Muscle of leg (tissue), 11 donors: ENCODE results near the gene AKT1S1. TPM values are rescaled to one million over a fixed set of nuclear protein-coding genes. Genes with fewer than 3 reads are reported as not detected.

Source experiments
- DNase-seq: peaks from one replicate; pipeline ENCODE4 v3.0.0; 2013
- H3K27ac ChIP-seq: one replicate; pipeline ENCODE4 v1.5.1; 2013; ENCODE audit warnings: mild to moderate bottlenecking, low read length, control low read depth
- H3K27me3 ChIP-seq: one replicate; pipeline ENCODE4 v1.6.1; 2013; ENCODE audit warnings: low read length; ENCODE audit not compliant: control insufficient read depth, insufficient read depth
- H3K36me3 ChIP-seq: one replicate; pipeline ENCODE4 v1.6.1; 2013; ENCODE audit warnings: low read length; ENCODE audit not compliant: control insufficient read depth, insufficient read depth
- H3K4me1 ChIP-seq: one replicate; pipeline ENCODE4 v1.6.1; 2013; ENCODE audit warnings: low read length; ENCODE audit not compliant: control insufficient read depth, insufficient read depth
- H3K4me3 ChIP-seq: one replicate; pipeline ENCODE4 v1.5.1; 2013; ENCODE audit warnings: low read length, control low read depth
- H3K9me3 ChIP-seq: replicated peaks from 2 replicates; pipeline ENCODE4 v1.6.1; 2013; ENCODE audit warnings: low read depth, low read length; ENCODE audit not compliant: control insufficient read depth
- WGBS: methylation state at CpG from one replicate; pipeline ENCODE4 v1.1.5; 2013; ENCODE audit warnings: missing lambda C conversion rate; ENCODE audit not compliant: insufficient coverage; 5-methylcytosine and 5-hydroxymethylcytosine counted together
- polyA plus RNA-seq, 8 donors: library from polyadenylated mRNA; unstranded; fragments of 120-200 nt; gene quantifications; one replicate each; pipeline versions ENCODE4 v1.2.1 to v1.2.3, GENCODE V29; 2013; ENCODE audit warnings: inconsistent platforms in 1 of 8, low replicate concordance in 1 of 8; ENCODE audit not compliant: insufficient read length in 8 of 8, insufficient read depth in 1 of 8
- total RNA-seq: library from RNA; stranded (reverse); fragments of 120-200 nt; gene quantifications from one replicate; pipeline ENCODE4 v1.2.4, GENCODE V29; 2013

The AKT1S1 gene
- total and polyA plus RNA-seq, 9 donors, result 6.7 to 42.3 (median 40.1) TPM

DNA sequence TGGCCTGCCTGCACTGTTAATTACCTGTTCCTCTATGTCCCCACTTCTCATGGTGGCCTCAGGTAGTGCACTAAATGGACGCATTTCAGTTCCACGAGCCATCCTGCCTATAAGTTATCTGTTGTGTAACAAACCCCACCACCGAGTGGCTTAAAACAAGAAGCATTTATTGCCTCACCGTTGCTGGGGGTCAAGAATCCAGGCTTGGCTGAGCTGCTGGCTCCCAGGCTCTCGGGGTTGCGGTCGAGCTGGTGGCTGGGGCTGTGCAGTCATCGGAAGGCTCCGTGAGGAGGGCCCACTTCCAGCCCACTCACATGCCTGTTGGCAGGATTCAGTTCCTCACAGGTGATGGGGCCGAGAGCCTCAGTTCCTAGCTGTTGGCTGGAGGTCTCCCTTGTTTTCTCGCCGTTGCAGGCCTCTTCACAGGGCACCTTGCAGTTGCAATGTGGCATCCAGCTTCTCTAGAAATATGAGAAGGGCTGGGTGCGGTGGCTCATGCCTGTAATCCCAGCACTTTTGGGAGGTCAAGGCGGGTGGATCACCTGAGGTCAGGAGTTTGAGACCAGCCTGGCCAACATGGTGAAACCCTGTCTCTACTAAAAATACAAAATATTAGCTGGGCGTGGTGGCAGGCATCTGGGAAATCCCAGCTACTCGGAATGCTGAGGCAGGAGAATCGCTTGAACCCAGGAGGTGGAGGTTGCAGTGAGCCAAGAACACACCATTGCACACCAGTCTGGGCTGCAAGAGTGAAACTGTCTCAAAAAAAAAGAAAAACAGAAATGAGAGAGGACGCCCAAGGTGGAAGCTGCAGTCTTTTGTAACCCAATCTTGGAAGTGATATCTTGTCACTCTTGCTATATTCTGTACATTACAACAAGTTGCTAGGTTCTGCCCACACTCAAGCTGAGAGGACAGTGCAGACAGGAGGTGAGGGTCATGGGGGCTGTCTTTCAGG is 32.7 kb downstream of the AKT1S1 start:
- Histone ChIP-seq H3K36me3 (peaks cover 22% of the 10 kb centered on the region), H3K4me3 (no peak overlapping the region), H3K27me3 (no peaks in the 10 kb centered on the region), H3K27ac (no peak overlapping the region), H3K9me3 (peaks cover 6% of the 10 kb centered on the region), H3K4me1 (peaks cover 10% of the 10 kb centered on the region)
- WGBS, result 74% methylated on average over 12 of the region's 18 CpGs
- DNase-seq, result no peak

- Histone ChIP-seq H3K27me3 (no peaks in the 10 kb centered on the region), H3K4me3 (no peak overlapping the region), H3K4me1 (peaks cover 10% of the 10 kb centered on the region), H3K9me3 (no peaks in the 10 kb centered on the region), H3K36me3 (peaks cover 30% of the 10 kb centered on the region), H3K27ac (no peak overlapping the region)
- WGBS, result 100% methylated on average over 1 of the region's 3 CpGs
- DNase-seq, result no peak
Observed at GRCh38 chr19:49843265-49843664, 33.9 kb downstream of the AKT1S1 start.

DNA sequence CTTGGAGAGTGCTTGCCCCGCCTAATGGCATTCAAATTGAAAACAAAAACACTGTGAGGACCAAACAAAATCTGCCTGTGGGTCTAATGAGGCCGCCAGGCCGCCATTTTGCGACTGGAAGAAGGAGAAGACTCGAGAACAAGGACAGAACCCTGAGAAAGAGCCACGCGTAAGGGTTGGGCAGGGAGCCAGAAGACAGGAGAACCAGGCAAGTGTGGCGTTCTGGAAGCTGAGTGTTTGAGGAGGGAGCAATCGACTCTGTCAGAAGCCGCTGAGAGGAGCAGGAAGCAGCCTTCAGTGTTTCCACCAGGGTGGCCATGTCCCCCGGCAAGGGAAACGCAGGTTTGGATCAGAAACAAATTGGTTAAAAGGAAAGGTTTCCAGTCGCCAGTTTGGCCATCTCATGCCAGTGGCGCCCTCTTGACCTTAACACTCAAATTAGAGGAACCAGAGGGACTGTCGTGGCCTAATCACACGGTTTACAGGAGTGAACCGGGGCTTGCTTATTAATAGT is 36.4 kb downstream of the AKT1S1 start:
- DNase-seq, result no peak
- peaks cover 10% of the 10 kb centered on the region for H3K4me1 ChIP-seq
- H3K27ac ChIP-seq, result no peak overlapping the region
- H3K4me3 ChIP-seq, result no peak overlapping the region
- peaks cover 55% of the 10 kb centered on the region for H3K36me3 ChIP-seq
- no peaks in the 10 kb centered on the region for H3K9me3 ChIP-seq
- no peaks in the 10 kb centered on the region for H3K27me3 ChIP-seq
- WGBS, result 87% methylated on average over 11 of the region's 17 CpGs

DNA sequence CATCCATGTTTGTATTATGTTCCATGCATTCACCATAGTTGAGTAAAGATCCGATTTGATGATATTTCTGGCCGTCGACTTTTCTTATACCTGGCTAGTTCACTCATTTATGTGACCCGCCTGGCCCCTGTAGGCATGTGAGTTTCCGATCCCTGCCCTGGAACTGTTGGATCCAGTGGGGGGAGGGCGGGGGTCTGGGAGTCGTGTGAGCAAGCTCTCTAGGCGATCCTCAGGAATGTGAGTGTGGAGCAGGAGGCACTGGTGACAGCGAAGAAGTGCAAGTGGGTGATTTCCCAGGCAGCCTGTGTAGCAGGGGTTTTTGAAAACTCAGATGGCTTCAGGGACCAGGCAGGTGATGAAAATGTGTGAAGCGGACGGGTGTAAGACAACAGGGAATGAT is 36.8 kb downstream of the AKT1S1 start:
- DNase-seq, result no peak
- WGBS, result 88% methylated on average over 8 of the region's 11 CpGs
- H3K27me3 ChIP-seq, result no peaks in the 10 kb centered on the region
- H3K27ac ChIP-seq, result no peak overlapping the region
- peaks cover 60% of the 10 kb centered on the region for H3K36me3 ChIP-seq
- H3K9me3 ChIP-seq, result no peaks in the 10 kb centered on the region
- peaks cover 10% of the 10 kb centered on the region for H3K4me1 ChIP-seq
- H3K4me3 ChIP-seq, result no peak overlapping the region

DNA sequence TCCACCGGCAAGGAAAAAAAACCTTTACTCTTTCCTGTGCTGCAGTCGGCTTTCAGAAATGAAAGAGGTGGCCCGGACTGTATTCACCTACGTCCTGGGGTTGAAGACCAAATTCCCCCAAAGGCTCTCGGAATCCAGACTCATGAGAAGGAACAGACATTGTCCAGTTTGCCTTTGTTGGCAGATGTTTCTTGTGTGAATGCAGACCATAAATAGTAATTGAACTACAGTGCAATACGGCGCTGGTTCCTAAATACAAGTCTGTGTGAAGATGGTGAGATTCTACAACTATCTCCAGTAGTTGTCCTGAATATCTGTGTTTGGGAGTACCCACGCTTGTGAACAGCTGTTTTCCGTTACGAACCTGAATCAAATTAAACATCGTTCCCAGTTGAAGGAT is 37.4 kb downstream of the AKT1S1 start:
- Histone ChIP-seq H3K27me3 (no peaks in the 10 kb centered on the region), H3K36me3 (peaks cover 66% of the 10 kb centered on the region), H3K9me3 (no peaks in the 10 kb centered on the region), H3K4me1 (peaks cover 11% of the 10 kb centered on the region), H3K27ac (no peak overlapping the region), H3K4me3 (no peak overlapping the region)
- no peak for DNase-seq
- 92% methylated on average over 6 of the region's 11 CpGs for WGBS

GRCh38 chr19:49838885-49839588 is 38.1 kb downstream of the AKT1S1 start:
- WGBS, result 91% methylated on average over 15 of the region's 18 CpGs
- Histone ChIP-seq H3K9me3 (no peaks in the 10 kb centered on the region), H3K27me3 (no peaks in the 10 kb centered on the region), H3K4me3 (no peak overlapping the region), H3K36me3 (peaks cover 73% of the 10 kb centered on the region), H3K4me1 (peaks cover 11% of the 10 kb centered on the region), H3K27ac (no peak overlapping the region)
- no peak for DNase-seq

DNA sequence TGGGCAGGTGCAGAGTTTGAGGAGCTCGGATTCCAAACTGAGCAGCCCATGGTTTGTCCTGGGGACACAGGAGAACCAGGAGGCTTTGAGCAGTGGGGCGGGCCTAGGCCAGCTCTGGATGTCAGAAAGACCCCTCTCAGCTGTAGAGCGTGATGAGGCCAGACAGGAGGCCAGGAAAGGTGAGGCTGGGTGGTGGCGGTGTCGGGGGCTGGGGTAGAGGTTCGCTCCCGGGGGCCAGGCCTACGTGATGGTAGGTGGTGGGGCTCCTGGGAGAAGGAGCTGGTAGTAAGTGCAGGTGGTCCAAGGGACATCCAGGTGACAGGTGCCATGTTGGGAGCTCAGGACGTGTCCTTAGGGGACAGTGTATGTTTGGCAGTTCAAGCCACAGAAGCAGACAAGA is 39.7 kb downstream of the AKT1S1 start:
- Histone ChIP-seq H3K4me3 (no peak overlapping the region), H3K9me3 (no peaks in the 10 kb centered on the region), H3K36me3 (peaks cover 87% of the 10 kb centered on the region), H3K4me1 (peaks cover 22% of the 10 kb centered on the region), H3K27ac (no peak overlapping the region), H3K27me3 (no peaks in the 10 kb centered on the region)
- DNase-seq, result no peak
- WGBS, result 91% methylated on average over 9 of the region's 9 CpGs

DNA sequence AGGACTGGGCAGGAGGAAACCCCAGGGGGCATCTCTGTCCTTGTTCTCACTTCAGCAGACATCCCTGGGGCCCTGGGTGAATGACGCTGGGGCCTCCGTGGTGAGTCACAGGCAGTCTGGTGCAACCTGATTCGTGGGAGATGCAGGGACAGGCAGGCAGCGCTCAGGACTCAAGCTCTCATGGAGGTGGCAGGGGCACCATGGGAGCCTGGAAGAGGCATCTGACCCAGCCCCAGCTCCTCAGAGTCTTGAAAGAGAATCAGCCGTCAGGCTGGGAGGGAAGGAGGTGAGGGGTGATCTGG is 40.2 kb downstream of the AKT1S1 start:
- 85% methylated on average over 5 of the region's 5 CpGs for WGBS
- H3K27ac ChIP-seq, result no peak overlapping the region
- H3K36me3 ChIP-seq, result peaks cover 90% of the 10 kb centered on the region
- DNase-seq, result no peak
- no peak overlapping the region for H3K4me3 ChIP-seq
- no peaks in the 10 kb centered on the region for H3K9me3 ChIP-seq
- H3K27me3 ChIP-seq, result no peaks in the 10 kb centered on the region
- peaks cover 24% of the 10 kb centered on the region for H3K4me1 ChIP-seq

- 86% methylated on average over 17 of the region's 20 CpGs for WGBS
- no peak for DNase-seq
- Histone ChIP-seq H3K36me3 (peaks cover 92% of the 10 kb centered on the region), H3K4me3 (no peak overlapping the region), H3K9me3 (no peaks in the 10 kb centered on the region), H3K4me1 (peaks cover 24% of the 10 kb centered on the region), H3K27me3 (no peaks in the 10 kb centered on the region), H3K27ac (no peak overlapping the region)
Observed at GRCh38 chr19:49836176-49837008, 40.8 kb downstream of the AKT1S1 start.

DNA sequence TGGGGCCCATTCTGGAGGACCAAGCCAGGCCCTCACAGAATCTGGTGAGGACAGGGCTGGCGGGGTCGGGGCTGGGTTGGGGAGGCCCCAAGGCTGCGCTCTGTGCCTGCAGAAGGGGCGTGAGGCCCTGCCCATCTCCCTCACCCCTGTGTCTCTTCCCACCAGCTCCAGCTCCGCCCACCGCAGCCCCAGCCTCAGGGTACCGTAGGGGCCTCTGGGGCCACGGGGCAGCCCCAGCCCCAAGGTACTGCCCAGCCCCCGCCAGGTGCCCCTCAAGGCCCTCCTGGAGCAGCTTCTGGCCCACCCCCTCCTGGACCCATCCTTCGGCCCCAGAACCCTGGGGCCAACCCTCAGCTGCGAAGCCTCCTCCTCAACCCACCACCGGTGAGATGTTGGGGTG is 41.6 kb downstream of the AKT1S1 start:
- H3K27me3 ChIP-seq, result no peaks in the 10 kb centered on the region
- peaks cover 24% of the 10 kb centered on the region for H3K4me1 ChIP-seq
- H3K9me3 ChIP-seq, result no peaks in the 10 kb centered on the region
- H3K36me3 ChIP-seq, result peaks cover 93% of the 10 kb centered on the region
- WGBS, result 93% methylated on average over 6 of the region's 12 CpGs
- no peak overlapping the region for H3K4me3 ChIP-seq
- no peak overlapping the region for H3K27ac ChIP-seq
- DNase-seq, result no peak
